Adrenal gland (tissue), 12 donors: ENCODE measurements around the gene GLYR1. TPM values are rescaled to one million over a fixed set of nuclear protein-coding genes. Genes with fewer than 3 reads are reported as not detected.

Experiments used
- DNase-seq, 7 donors: peaks; one replicate each; pipeline ENCODE4 v3.0.0-alpha.2; 2019 to 2020
- H3K27ac ChIP-seq, 5 donors: fragments of 200-600 bp; sonication (generic) in 4 of 5; 1 replicate in 3 of 5; 2 replicates in 2 of 5; pipeline versions ENCODE4 v1.5.1 to v1.8.0; 2016 to 2020; ENCODE audit warnings: mild to moderate bottlenecking in 1 of 5
- H3K27me3 ChIP-seq: fragments of 200-600 bp; 2 replicates; pipeline ENCODE4 v1.8.0; 2021
- H3K36me3 ChIP-seq, 2 donors: fragments of 200-600 bp; replicated peaks in 1 of 2; 1 replicate in 1 of 2; 2 replicates in 1 of 2; pipeline versions ENCODE4 v1.5.1 to v1.8.0; 2018 to 2022
- H3K4me1 ChIP-seq, 2 donors: fragments of 200-600 bp; replicated peaks in 1 of 2; 1 replicate in 1 of 2; 2 replicates in 1 of 2; pipeline versions ENCODE4 v1.5.1 to v1.8.0; 2018 to 2021
- H3K4me3 ChIP-seq, 4 donors: fragments of 200-600 bp; sonication (generic) in 3 of 4; one replicate each; pipeline ENCODE4 v1.5.1; 2016 to 2018
- H3K9me3 ChIP-seq, 3 donors: fragments of 200-600 bp; sonication (generic) in 1 of 3; replicated peaks in 1 of 3; 1 replicate in 2 of 3; 2 replicates in 1 of 3; pipeline versions ENCODE4 v1.5.1 to v1.8.0; 2016 to 2021
- CTCF ChIP-seq, 6 experiments: fragments of 450-650 bp in 4 of 6; fragments of 200-600 bp in 2 of 6; sonication (generic) in 1 of 6; IDR thresholded peaks; 1 replicate in 5 of 6; 2 replicates in 1 of 6; pipeline versions ENCODE4 v1.5.1 to v1.8.0; 2016 to 2021; ENCODE audit warnings: antibody characterized with exemption in 6 of 6, mild to moderate bottlenecking in 2 of 6, moderate library complexity in 1 of 6
- POLR2A ChIP-seq, 2 donors: fragments of 450-650 bp; IDR thresholded peaks; one replicate each; pipeline ENCODE4 v1.6.1; 2017; ENCODE audit warnings: antibody characterized with exemption in 2 of 2, mild to moderate bottlenecking in 2 of 2, moderate library complexity in 1 of 2
- WGBS, 4 donors: extraction: QIAGEN DNeasy Blood & Tissue Kit in 2 of 4; methylation state at CpG; one replicate each; pipeline versions ENCODE4 v1.1.5 to v1.1.7; 2013 to 2017; 5-methylcytosine and 5-hydroxymethylcytosine counted together
- intact Hi-C, 2 donors: fragments of 100-400 bp; cut with DNase I; formaldehyde crosslinking; loops; one replicate each; pipeline versions ENCODE4 v1.14.1 to v1.15.0; 2022 to 2023
- polyA plus RNA-seq, 3 donors: library from polyadenylated mRNA; stranded (reverse); fragments of 200-250 nt in 2 of 3; fragments of 350-450 nt in 1 of 3; fragmentation: Illumina TruSeq in 1 of 3; extraction: RNeasy Lipid Tissue Mini Kit (QIAGEN cat#74804) in 1 of 3; gene quantifications; one replicate each; pipeline ENCODE4 v1.2.3, GENCODE V29; 2013 to 2014
- total RNA-seq, 9 donors: library from RNA; depleted of rRNA in 4 of 9; stranded (reverse); fragments of >200 nt in 4 of 9; fragments of 120-200 nt in 1 of 9; fragmentation: NEBNext Ultra II Directional in 1 of 9; extraction: Animal tissue kit (Norgen Biotek cat#: 25700) in 1 of 9; gene quantifications; one replicate each; pipeline versions ENCODE4 v1.1.0 to v1.2.4, GENCODE V29; 2013 to 2023
- donor health status: healthy with polysubstance abuse.
- donor health status: Bipolar disorder and iron deficiency.
- donor health status: DM: yes; HTN: yes; CAD: no.
- donor health status: DM: no; HTN: no; CAD: no.
- donor health status: DM: no; HTN: no; CAD: no.
- donor health status: DM: yes; HTN: yes; CAD: no.

The GLYR1 gene
- total and polyA plus RNA-seq, 12 donors: 39.3 to 118 (median 69.1) TPM

GRCh38 chr16:4894276-4895150, 47.4 kb upstream of the GLYR1 start:
- H3K9me3 ChIP-seq: no peaks in the 10 kb centered on the region
- H3K4me3 ChIP-seq: no peak overlapping the region
- no peak for TF ChIP-seq CTCF (IDR thresholded peaks at IDR 0.05)
- TF ChIP-seq POLR2A (IDR thresholded peaks at IDR 0.05): no peak
- no peaks in the 10 kb centered on the region for H3K4me1 ChIP-seq
- no peak for DNase-seq
- H3K27me3 ChIP-seq: no peaks in the 10 kb centered on the region
- no peaks in the 10 kb centered on the region for H3K36me3 ChIP-seq
- no peak overlapping the region for H3K27ac ChIP-seq
- intact Hi-C loops: no loop called here
- WGBS, 4 donors: 86 to 91% (median 90%) methylated on average over 4 to 22 of the region's 22 CpGs

- Histone ChIP-seq H3K36me3 (no peaks in the 10 kb centered on the region), H3K4me1 (no peaks in the 10 kb centered on the region), H3K9me3 (no peaks in the 10 kb centered on the region), H3K27ac (no peak overlapping the region), H3K27me3 (no peaks in the 10 kb centered on the region), H3K4me3 (no peak overlapping the region)
- TF ChIP-seq CTCF (IDR thresholded peaks at IDR 0.05) (no peak), POLR2A (IDR thresholded peaks at IDR 0.05) (no peak)
- intact Hi-C loops: no loop called here
- WGBS, 4 donors: 81 to 89% (median 86%) methylated on average over 10 to 26 of the region's 26 CpGs
- DNase-seq: no peak
Measured at GRCh38 chr16:4893103-4893862, 46.2 kb upstream of the GLYR1 start.

GRCh38 chr16:4892361-4893102, 45.4 kb upstream of the GLYR1 start:
- DNase-seq: no peak
- H3K9me3 ChIP-seq: no peaks in the 10 kb centered on the region
- H3K4me1 ChIP-seq: no peaks in the 10 kb centered on the region
- intact Hi-C loops: no loop called here
- peaks cover 0 to 3% of the 10 kb centered on the region in 2 donors for H3K36me3 ChIP-seq
- H3K4me3 ChIP-seq: no peak overlapping the region
- H3K27ac ChIP-seq: no peak overlapping the region
- TF ChIP-seq POLR2A (IDR thresholded peaks at IDR 0.05) (no peak), CTCF (IDR thresholded peaks at IDR 0.05) (no peak)
- 43 to 55% (median 50%) methylated on average over 11 to 23 of the region's 23 CpGs for WGBS, 4 donors
- H3K27me3 ChIP-seq: no peaks in the 10 kb centered on the region

GRCh38 chr16:4891886-4892216, 44.8 kb upstream of the GLYR1 start:
- no peak for DNase-seq
- no peak overlapping the region for H3K27ac ChIP-seq
- H3K36me3 ChIP-seq: peaks cover 0 to 10% of the 10 kb centered on the region in 2 donors
- no peaks in the 10 kb centered on the region for H3K4me1 ChIP-seq
- 69 to 90% (median 78%) methylated on average over 3 to 12 of the region's 12 CpGs for WGBS, 4 donors
- no peaks in the 10 kb centered on the region for H3K9me3 ChIP-seq
- no peak overlapping the region for H3K4me3 ChIP-seq
- intact Hi-C loops: no loop called here
- no peak for TF ChIP-seq POLR2A (IDR thresholded peaks at IDR 0.05)
- no peak for TF ChIP-seq CTCF (IDR thresholded peaks at IDR 0.05)
- no peaks in the 10 kb centered on the region for H3K27me3 ChIP-seq
